Right renal pelvis (tissue), 4 donors: ENCODE results near the gene RIMBP3B. TPM values are rescaled to one million over a fixed set of nuclear protein-coding genes. Genes with fewer than 3 reads are reported as not detected.
"Not testable (repeated sequence)": the region's sequence is repeated elsewhere in the genome, so short reads cannot be mapped to it uniquely, and the experiment has no call there.

Experiments used
- DNase-seq, 4 donors: peaks; one replicate each; pipeline ENCODE4 v3.0.0-alpha.2; 2013; ENCODE audit warnings: low read depth in 4 of 4, low spot score in 3 of 4, missing footprints in 1 of 4
- polyA plus RNA-seq, 4 donors: library from polyadenylated mRNA; unstranded; fragments of 120-200 nt; gene quantifications; one replicate each; pipeline ENCODE4 v1.2.1, GENCODE V29; 2013; ENCODE audit not compliant: insufficient read length in 4 of 4

The RIMBP3B gene
- polyA plus RNA-seq, 4 donors: not detected

DNA sequence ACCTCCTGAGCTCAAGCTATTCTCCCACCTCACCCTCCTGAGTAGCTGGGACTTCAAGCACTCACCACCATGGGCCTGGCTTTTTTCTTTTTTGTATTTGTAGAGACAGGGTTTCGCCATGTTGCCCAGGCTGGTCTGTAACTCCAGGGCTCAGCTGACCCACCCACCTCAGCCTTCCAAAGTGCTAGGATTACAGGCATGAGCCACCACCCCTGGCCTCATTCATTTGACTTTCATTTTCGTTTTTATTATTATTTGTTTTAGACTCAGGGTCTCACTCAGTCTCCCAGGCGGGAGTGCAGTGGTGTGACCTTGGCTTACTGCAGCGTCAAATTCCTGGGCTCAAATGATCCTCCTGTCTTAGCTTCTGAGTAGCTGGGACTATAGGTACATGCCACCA, 24.2 kb downstream of the RIMBP3B start:
- DNase-seq: not testable (repeated sequence)

DNA sequence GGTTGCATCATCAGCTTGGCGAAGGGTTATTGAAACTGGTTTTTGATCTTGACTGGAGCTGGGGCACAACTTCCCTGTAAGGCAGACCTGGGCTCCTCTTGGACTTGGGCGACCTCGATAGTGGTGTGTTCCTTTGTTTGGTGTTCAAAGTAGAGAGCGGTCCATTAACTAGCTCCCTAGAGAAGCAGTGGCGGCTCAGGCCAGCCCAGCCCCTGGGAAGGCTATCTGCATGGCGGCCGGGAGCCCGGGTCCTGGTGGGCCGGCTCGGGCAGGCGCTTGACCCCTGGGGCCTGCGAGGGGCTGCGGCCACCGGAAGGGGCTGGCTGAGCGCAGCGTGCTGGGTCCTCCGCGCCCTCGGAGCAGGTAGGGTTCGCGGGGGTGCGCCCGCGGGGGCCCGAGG, 32.8 kb downstream of the RIMBP3B start:
- not testable (repeated sequence) for DNase-seq

DNA sequence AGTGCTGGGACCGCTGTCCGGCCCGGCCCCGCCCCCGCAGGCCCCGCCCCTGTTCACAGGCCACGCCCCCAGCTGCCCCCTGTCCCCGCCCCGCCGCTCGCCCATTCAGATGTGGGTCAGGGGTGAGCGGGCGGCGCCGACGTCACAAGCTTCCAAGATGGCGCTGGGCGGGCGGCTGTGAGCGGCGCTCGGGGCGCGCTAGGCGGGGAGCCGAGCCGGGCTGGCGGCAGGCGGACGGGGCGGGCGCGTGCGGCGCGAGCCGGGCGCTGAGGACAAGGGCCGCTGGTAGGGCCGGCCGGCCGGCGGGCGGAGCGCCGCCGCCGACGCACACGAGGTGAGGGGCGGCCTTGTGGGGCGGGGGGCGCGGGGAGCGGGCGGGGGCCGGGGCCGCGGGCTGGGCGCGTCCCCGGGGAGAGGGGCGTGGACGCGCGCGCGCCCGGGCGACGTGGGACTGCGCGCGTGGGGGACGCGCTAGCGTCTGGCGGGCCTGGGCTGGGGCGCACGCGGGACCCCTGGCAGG, 33.7 kb downstream of the RIMBP3B start, which contains the start of gene HIC2:
TSS of gene HIC2 (plus strand) at position 145 of the 520 bp plus-strand sequence. CDS start 25,461 bp downstream, outside the sequence.
- not testable (repeated sequence) for DNase-seq

DNA sequence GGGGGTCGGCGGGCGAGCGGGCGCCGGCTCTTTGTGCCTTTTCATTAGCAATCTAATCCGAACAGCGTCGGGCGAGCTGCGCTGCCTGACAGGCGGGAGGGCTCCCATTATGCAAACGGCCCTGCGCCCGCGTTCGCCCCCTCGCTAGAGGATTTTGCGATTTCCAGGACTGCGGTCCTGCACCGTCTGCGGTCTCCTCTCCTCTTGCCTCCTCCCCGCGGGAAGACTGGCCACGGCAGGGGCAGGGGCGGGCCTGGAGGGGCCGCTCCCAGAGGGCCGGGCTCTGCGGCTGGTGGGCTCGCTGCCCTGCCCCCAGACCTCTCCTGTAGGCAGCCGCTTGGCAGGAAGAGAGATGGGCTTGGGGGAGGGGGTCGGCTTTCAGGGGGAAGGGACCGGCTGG, 34.3 kb downstream of the RIMBP3B start:
- DNase-seq: not testable (repeated sequence)

DNA sequence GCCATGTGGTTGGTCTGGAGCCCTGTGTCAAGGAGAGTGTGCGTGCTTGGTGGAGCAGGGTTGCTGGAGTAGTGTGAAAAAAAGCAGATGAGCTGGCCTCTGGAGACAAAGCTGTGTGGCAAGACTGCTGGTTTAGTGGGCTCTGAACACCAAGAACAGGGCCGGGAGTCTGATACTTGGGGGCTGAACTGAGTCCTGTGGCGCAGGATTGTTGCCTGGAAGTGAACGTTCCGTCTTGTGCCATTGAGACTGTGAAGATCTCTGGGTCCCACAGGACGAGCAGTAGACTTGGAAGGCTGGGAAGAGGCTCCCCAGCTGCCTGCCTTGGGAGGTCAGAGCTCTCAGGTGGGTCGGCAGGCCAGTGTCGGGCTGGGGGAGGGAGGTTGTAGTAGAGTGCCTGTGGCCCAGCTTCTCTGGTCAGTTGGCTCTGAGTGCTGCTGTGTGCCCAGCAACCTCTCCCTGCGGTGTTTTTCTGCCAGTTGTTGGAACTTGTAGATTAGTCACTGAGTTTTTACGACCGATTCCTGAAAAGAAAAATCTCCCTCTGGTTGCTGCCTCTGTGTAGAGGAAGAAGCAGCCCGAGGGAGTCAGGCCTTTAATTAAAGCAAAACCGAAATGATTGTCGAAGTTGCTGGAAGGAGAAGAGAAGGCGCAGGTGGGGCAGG, 35.6 kb downstream of the RIMBP3B start:
- DNase-seq: not testable (repeated sequence)

DNA sequence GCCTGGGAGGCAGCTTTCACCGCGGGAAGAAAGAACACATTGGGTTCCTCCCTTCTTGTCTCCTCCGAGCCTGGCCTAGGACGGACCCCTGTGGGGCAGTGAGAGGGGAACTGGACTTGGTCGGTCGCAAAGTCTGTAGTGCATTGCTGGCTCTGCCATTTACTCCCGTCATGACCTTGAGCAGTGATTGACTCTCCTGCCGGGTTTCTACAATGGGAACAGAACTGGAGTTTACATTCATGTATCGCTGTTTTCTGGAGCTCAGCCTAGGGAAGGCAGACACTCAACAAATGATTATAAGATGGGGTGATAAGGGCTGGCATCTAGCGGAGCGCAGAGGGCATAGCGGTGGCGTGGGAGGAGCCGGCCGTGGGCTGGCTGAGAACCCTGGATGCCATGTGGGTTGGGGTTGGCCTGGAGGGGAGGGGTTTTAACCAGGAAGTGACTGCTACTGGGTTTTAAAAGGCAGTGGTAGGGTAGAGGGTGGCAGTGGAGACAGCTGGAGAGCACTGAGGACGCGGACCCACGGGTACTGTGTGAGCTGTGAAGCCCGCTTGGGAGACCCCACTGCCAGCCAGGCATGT, 36.7 kb downstream of the RIMBP3B start:
- DNase-seq: not testable (repeated sequence)

DNA sequence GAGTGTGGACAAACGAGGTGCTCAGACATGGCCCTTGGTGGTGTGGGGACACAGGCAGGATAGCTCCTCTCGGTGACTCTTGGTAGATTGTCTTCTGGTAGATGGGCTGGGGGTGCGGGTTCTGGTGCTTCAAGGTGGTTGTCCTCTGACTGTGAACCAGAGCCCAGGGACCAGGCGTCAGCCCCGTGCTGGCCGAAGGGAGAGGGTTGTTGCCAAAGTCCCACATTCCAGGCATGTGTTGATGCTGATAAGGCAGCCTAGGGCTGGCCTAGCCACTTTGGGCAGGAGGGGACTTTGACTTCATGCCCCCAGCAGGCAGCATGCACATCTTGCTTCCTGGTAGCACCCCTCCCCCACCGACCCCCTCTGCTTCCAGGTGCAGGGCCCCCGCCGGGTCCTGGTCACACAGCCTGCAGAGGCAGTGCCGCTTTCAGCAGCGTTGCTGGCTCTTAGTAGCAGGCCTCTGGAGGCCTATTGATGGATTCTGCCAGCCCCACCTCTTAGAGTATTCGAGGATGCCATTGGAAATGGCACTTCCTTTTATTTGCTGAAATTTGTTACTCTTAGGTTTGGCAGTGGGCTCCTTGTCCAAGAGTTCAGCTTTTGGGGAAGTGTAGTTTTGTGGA, 40.6 kb downstream of the RIMBP3B start:
- not testable (repeated sequence) for DNase-seq

DNA sequence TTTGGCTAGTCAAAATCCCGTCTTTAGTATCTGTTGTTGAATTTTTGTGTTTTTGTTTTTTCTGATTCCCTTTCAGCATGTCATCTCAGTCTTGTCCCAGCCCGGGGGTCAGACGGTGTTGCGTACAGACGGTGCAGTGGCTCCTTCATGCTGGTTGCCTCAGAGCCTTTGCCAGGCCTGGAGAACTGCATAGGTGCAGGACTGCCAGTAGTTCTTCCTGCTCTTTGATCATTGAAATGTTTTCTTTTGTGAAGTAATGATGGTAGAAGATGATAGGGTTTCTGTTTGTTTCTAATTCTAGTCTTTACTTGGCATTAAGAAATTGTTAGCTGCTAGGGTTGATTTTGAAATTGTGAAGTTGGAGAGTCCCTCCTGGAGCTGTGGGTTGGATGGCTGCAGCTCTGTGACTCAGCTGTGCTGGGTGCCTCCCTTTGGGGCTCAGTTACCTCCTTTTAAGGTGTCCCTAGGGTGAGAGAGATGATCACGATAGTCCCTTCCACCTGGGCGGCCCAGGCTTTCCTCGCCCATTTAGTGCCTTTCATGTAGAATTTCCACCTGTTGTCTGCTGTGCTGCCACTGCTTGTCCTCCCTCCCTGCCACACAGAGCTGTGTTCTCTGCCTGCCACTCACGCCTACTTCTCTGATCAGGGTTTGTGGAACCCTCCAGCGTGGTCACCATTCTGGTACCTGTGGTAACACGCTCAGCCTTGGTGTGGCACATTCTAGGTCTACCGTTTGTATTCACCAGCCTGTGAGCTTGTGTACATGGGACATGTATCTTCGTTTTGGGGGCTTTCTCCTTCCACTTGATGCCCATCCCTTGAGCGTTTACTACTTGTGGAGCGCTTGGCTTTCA, 51.1 kb downstream of the RIMBP3B start:
- DNase-seq: not testable (repeated sequence)

DNA sequence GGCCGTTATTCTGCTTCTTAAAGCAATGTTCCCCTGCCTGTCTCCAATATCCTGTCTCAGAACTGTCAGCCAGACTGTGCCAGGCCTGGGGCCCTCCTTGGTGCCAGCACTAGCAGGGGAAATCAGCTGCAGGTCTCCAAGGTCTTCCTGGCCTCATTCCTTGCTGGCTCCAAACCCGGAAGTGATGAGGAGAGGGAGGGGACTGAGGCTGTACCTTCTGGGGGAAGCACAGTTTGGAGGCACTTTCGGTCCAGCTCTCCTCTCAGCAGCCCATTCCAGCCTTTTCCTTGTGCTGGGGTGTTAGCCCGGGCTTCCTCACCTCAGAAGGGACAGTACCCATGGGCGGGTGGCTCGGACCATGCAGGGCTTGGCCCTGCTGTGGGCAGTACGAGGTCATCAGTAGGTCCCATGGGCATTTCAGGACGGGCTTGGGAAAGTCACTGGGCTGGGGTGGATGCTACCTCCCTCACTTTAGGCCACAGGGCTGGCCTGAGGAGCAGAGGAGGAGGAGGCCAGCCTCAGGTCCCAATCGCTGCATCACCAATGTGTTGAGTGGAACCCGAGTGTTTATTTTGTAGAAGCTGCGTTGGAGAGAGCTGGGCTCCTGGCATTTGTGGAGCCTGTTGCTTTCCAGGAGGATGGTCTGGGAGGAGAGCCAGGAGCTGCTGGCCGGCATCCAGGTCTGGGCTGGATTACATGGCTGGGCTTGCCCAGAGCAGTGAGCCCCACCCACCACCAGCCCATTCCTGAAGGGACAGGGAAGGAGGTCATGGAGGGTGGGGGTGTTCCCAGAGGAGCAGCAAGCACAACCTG, 52.7 kb downstream of the RIMBP3B start:
- DNase-seq: not testable (repeated sequence)

DNA sequence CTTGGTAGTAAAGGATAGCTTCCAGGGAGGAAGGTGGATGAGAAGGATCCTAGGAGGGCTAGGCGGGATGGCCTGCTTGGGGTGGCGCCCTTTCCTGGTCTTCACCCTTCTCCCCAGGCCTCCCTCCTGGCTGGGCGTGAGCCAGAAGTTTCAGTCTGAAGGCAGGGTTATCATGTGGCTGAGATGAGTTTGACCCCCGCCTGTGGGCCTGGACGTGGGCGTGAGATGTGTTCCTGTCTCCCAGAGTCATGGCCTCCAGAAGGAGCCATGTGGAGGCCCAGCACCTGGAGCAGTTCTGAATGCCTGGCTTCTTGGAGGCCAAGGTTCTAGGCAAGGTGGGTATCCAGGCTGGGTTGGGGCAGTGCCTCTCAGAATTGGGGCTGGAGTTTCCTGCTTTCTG, 54.5 kb downstream of the RIMBP3B start:
- DNase-seq: not testable (repeated sequence)

Other genes starting within 250 kb of the RIMBP3B start
- 10 to 100 TPM in 1 of 4 donors, 1 to 10 TPM in 3; 8.9 to 11.7 (median 9.4) TPM for gene HIC2, start 33.6 kb downstream of the RIMBP3B start, polyA plus RNA-seq
- gene TMEM191C, start 83.6 kb downstream of the RIMBP3B start, polyA plus RNA-seq: 1 to 10 TPM in 3 of 4 donors, under 1 TPM in 1; 0.79 to 1.9 (median 1.5) TPM
- gene RIMBP3C, start 167.7 kb downstream of the RIMBP3B start, polyA plus RNA-seq: under 1 TPM; 0.25 to 0.50 (median 0.41) TPM
- 10 to 100 TPM; 56.0 to 69.1 (median 63.3) TPM for gene UBE2L3, start 184.0 kb downstream of the RIMBP3B start, polyA plus RNA-seq
- 10 to 100 TPM in 3 of 4 donors, 1 to 10 TPM in 1; 9.7 to 18.8 (median 12.6) TPM for gene YDJC, start 246.3 kb downstream of the RIMBP3B start, polyA plus RNA-seq
- gene CCDC116, start 249.0 kb downstream of the RIMBP3B start, polyA plus RNA-seq: under 1 TPM; 0.18 to 0.91 (median 0.42) TPM